ENCODE data around the gene STH. TPM values are rescaled to one million over a fixed set of nuclear protein-coding genes. Genes with fewer than 3 reads are reported as not detected.

Gene STH
- total and polyA plus RNA-seq, 2 of the 4 experiments (the other 2 are of a cell fraction) = not detected

DNA sequence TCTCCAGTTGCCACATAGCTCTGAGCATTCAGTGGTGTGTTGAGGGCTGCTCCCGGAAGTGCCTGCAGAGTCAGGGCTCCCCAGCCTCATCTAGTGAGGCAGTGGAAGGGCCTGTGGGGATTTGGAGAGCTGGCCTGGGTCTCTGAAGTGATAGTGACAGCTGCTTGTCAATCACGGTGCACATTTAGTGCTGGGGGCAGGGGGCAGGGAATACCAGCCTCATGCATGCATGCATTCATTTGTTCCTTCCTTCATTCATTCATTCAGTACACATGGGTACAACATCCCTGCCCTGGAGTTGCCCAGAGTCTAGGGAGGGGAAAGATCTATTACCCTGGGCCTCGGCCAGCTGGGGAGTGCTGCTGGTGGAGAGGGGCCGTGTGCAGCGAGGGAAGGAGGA is 11.3 kb upstream of the STH start:
- Histone ChIP-seq H2BK120ac (ENCODE audit: low read depth, low read length) (no peak overlapping the region), H3K36me3 (ENCODE audit: control insufficient read depth, insufficient read depth, low read length) (no peaks in the 10 kb centered on the region), H3K4me1 (ENCODE audit: control insufficient read depth, insufficient read depth, low read length) (no peaks in the 10 kb centered on the region), H2BK15ac (ENCODE audit: low read depth, low read length) (no peak overlapping the region), H3K27me3 (ENCODE audit: control insufficient read depth, insufficient read depth, low read length) (peaks cover 45% of the 10 kb centered on the region), H3K9ac (ENCODE audit: low read depth, low read length) (no peak overlapping the region), H4K5ac (ENCODE audit: low read depth, low read length) (no peak overlapping the region), H2AFZ (replicated peaks; ENCODE audit: low read length, poor library complexity) (no peak overlapping the region), H3K4me3 (ENCODE audit: insufficient read depth, low read depth, low read length) (no peak overlapping the region), H3K4me2 (ENCODE audit: low read depth, low read length) (no peak overlapping the region), H3K4ac (ENCODE audit: low read depth, low read length) (no peak overlapping the region), H3K56ac (ENCODE audit: extremely low read depth, insufficient read depth, low read length) (no peak overlapping the region), H4K91ac (ENCODE audit: insufficient read depth, low read depth, low read length) (no peak overlapping the region), H3K9me1 (ENCODE audit: insufficient read depth, low read length) (peaks cover 3% of the 10 kb centered on the region; the same call in 1 of the 2 replicates), H3K27ac (ENCODE audit: insufficient read depth, low read length) (no peak overlapping the region), H2BK20ac (ENCODE audit: low read depth, low read length) (no peak overlapping the region), H2AK5ac (ENCODE audit: low read depth, low read length) (no peak overlapping the region), H4K20me1 (ENCODE audit: insufficient read depth, low read length) (no peaks in the 10 kb centered on the region; the same call in 1 of the 2 replicates), H3K18ac (ENCODE audit: low read depth, low read length) (no peak overlapping the region), H3K9me3 (ENCODE audit: control insufficient read depth, insufficient read depth, low read length) (peaks cover 2% of the 10 kb centered on the region; the same call in 1 of the 2 replicates), H3K79me1 (ENCODE audit: low read depth in 1 of 2, low read length in 2 of 2) (no peaks in the 10 kb centered on the region), H4K8ac (ENCODE audit: low read depth in 2 of 2, low read length in 2 of 2) (no peak overlapping the region), H2AK9ac (replicated peaks; ENCODE audit: low read depth, low read length, poor library complexity) (no peak overlapping the region), H3K14ac (replicated peaks; ENCODE audit: low read depth, low read length) (no peak overlapping the region), H2BK5ac (ENCODE audit: low read depth, low read length, poor library complexity, severe bottlenecking) (no peak overlapping the region), H3K23ac (ENCODE audit: low read depth, low read length) (no peak overlapping the region)
- DNase-seq = no peak
- TF ChIP-seq BHLHE40 (IDR thresholded peaks at IDR 0.05; ENCODE audit: low read depth, low read length) (no peak), MAFK (IDR thresholded peaks at IDR 0.05; ENCODE audit: low read depth, low read length) (no peak), RAD21 (IDR thresholded peaks at IDR 0.05; ENCODE audit: low read length) (no peak), POLR2A (IDR thresholded peaks at IDR 0.05; ENCODE audit: low read depth, low read length) (no peak), CHD1 (IDR thresholded peaks at IDR 0.05; ENCODE audit: low read depth, low read length) (no peak), RCOR1 (IDR thresholded peaks at IDR 0.05; ENCODE audit: insufficient replicate concordance, low read length) (no peak), NFE2L2 (IDR thresholded peaks at IDR 0.05; ENCODE audit: low read depth, low read length) (no peak), MXI1 (IDR thresholded peaks at IDR 0.05; ENCODE audit: borderline replicate concordance, low read depth, low read length) (no peak), CEBPB (IDR thresholded peaks at IDR 0.05; ENCODE audit: low read depth, low read length) (no peak), SMC3 (IDR thresholded peaks at IDR 0.05; ENCODE audit: low read depth, low read length) (no peak), MAZ (IDR thresholded peaks at IDR 0.05; ENCODE audit: borderline replicate concordance, low read depth, low read length) (no peak), RFX5 (IDR thresholded peaks at IDR 0.05; ENCODE audit: low read depth, low read length) (no peak), FOS (IDR thresholded peaks at IDR 0.05; ENCODE audit: low read depth, low read length) (no peak)
- TF ChIP-seq, protein P1, sequence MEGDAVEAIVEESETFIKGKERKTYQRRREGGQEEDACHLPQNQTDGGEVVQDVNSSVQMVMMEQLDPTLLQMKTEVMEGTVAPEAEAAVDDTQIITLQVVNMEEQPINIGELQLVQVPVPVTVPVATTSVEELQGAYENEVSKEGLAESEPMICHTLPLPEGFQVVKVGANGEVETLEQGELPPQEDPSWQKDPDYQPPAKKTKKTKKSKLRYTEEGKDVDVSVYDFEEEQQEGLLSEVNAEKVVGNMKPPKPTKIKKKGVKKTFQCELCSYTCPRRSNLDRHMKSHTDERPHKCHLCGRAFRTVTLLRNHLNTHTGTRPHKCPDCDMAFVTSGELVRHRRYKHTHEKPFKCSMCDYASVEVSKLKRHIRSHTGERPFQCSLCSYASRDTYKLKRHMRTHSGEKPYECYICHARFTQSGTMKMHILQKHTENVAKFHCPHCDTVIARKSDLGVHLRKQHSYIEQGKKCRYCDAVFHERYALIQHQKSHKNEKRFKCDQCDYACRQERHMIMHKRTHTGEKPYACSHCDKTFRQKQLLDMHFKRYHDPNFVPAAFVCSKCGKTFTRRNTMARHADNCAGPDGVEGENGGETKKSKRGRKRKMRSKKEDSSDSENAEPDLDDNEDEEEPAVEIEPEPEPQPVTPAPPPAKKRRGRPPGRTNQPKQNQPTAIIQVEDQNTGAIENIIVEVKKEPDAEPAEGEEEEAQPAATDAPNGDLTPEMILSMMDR (conservative IDR thresholded peaks at IDR 0.05; ENCODE audit: low read depth, low read length) = no peak
- TF ChIP-seq, protein P2, sequence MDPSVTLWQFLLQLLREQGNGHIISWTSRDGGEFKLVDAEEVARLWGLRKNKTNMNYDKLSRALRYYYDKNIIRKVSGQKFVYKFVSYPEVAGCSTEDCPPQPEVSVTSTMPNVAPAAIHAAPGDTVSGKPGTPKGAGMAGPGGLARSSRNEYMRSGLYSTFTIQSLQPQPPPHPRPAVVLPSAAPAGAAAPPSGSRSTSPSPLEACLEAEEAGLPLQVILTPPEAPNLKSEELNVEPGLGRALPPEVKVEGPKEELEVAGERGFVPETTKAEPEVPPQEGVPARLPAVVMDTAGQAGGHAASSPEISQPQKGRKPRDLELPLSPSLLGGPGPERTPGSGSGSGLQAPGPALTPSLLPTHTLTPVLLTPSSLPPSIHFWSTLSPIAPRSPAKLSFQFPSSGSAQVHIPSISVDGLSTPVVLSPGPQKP (IDR thresholded peaks at IDR 0.05; ENCODE audit: borderline replicate concordance, low read depth, low read length) = no peak
- TF ChIP-seq, protein P3, sequence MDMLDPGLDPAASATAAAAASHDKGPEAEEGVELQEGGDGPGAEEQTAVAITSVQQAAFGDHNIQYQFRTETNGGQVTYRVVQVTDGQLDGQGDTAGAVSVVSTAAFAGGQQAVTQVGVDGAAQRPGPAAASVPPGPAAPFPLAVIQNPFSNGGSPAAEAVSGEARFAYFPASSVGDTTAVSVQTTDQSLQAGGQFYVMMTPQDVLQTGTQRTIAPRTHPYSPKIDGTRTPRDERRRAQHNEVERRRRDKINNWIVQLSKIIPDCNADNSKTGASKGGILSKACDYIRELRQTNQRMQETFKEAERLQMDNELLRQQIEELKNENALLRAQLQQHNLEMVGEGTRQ (IDR thresholded peaks at IDR 0.05; ENCODE audit: low read depth, low read length) = no peak
- BruUV-seq (replicated peaks) = no TSS peak
- WGBS, 2 experiments (ENCODE audit: extremely low coverage in 2 of 2, insufficient read length in 1 of 2) = no CpG with 5 or more reads among the region's 5 CpGs
- intact Hi-C loops (cut with micrococcal nuclease) (no loop called here), in situ Hi-C loops (cut with MboI; ENCODE audit: low sequenced_read_pairs) (no loop called here), dilution Hi-C loops (cut with HindIII; ENCODE audit: low sequenced_read_pairs, unreplicated experiment) (no loop called here)
- CTCF ChIA-PET = no interaction called here
- POLR2A ChIA-PET (ENCODE audit: unreplicated experiment) = no interaction called here
- no peak for ATAC-seq (ENCODE audit: low read depth)

All from IMR-90 (cell line).